Measurements from ENCODE around the gene TAF5L.

GRCh38 chr1:229637746-229638145, 11.8 kb upstream of the TAF5L start:
- no peak for TF ChIP-seq CTCF (conservative IDR thresholded peaks at IDR 0.05)
- no peak for TF ChIP-seq ZFX (IDR thresholded peaks at IDR 0.05)
